Measurements from ENCODE around the gene IFNGR2. TPM values are rescaled to one million over a fixed set of nuclear protein-coding genes. Genes with fewer than 3 reads are reported as not detected.

Gene IFNGR2
- total RNA-seq, 1 experiment from 2014 or later, result 47.9 TPM

GRCh38 chr21:33441489-33442477, 38.6 kb downstream of the IFNGR2 start:
- CTCF ChIA-PET, result interaction anchor here (1.0 kb wide), 1 partner anchor 245 kb away, joined by 3 read pairs; no protein-coding TSS in a partner anchor
- H3K27me3 ChIP-seq (ENCODE audit: control insufficient read depth, insufficient read depth, low read length), result no peaks in the 10 kb centered on the region
- DNase-seq (ENCODE audit: low read depth, low spot score), result no peak
- no peaks in the 10 kb centered on the region for H3K4me1 ChIP-seq (ENCODE audit: control insufficient read depth, insufficient read depth, low read length)
- ATAC-seq, result no peak
- POLR2A ChIA-PET, result no interaction called here
- BruUV-seq (replicated peaks), result no TSS peak
- no peak overlapping the region for H3K4me3 ChIP-seq (ENCODE audit: low read depth in 2 of 2, low read length in 2 of 2)
- H3K9me3 ChIP-seq (ENCODE audit: control insufficient read depth, insufficient read depth, low read depth, low read length), result no peaks in the 10 kb centered on the region
- TF ChIP-seq REST (IDR thresholded peaks at IDR 0.05; ENCODE audit: insufficient read depth in 1 of 2, low read depth in 2 of 2, low read length in 1 of 2) (no peak), SIN3A (IDR thresholded peaks at IDR 0.05; ENCODE audit: borderline replicate concordance, insufficient read depth, low read depth, low read length) (no peak), POLR2AphosphoS5 (IDR thresholded peaks at IDR 0.05; ENCODE audit: low read depth, low read length) (no peak), CTCF (IDR thresholded peaks at IDR 0.05) (no peak), TCF7L2 (IDR thresholded peaks at IDR 0.05; ENCODE audit: low read depth, low read length) (no peak)
- intact Hi-C loops (cut with micrococcal nuclease; ENCODE audit: unreplicated experiment), result no loop called here
- in situ Hi-C loops (cut with HindIII; ENCODE audit: low pct_unique_long_range_greater_than_20kb, low sequenced_read_pairs), result no loop called here
- no peaks in the 10 kb centered on the region for H3K36me3 ChIP-seq (ENCODE audit: control insufficient read depth, insufficient read depth, low read length)
- no peak overlapping the region for H3K27ac ChIP-seq (ENCODE audit: low read length)

GRCh38 chr21:33443194-33443593, 40.0 kb downstream of the IFNGR2 start:
- Histone ChIP-seq H3K4me1 (ENCODE audit: control insufficient read depth, insufficient read depth, low read length) (no peaks in the 10 kb centered on the region), H3K27ac (ENCODE audit: low read length) (no peak overlapping the region), H3K9me3 (ENCODE audit: control insufficient read depth, insufficient read depth, low read depth, low read length) (no peaks in the 10 kb centered on the region), H3K4me3 (ENCODE audit: low read depth in 2 of 2, low read length in 2 of 2) (no peak overlapping the region), H3K27me3 (ENCODE audit: control insufficient read depth, insufficient read depth, low read length) (no peaks in the 10 kb centered on the region), H3K36me3 (ENCODE audit: control insufficient read depth, insufficient read depth, low read length) (no peaks in the 10 kb centered on the region)
- intact Hi-C loops (cut with micrococcal nuclease; ENCODE audit: unreplicated experiment) (no loop called here), in situ Hi-C loops (cut with HindIII; ENCODE audit: low pct_unique_long_range_greater_than_20kb, low sequenced_read_pairs) (no loop called here)
- ChIA-PET POLR2A (no interaction called here), CTCF (no interaction called here)
- no peak for TF ChIP-seq POLR2AphosphoS5 (IDR thresholded peaks at IDR 0.05; ENCODE audit: low read depth, low read length)
- no peak for TF ChIP-seq SIN3A (IDR thresholded peaks at IDR 0.05; ENCODE audit: borderline replicate concordance, insufficient read depth, low read depth, low read length)
- TF ChIP-seq CTCF (IDR thresholded peaks at IDR 0.05), result no peak
- no peak for TF ChIP-seq REST (IDR thresholded peaks at IDR 0.05; ENCODE audit: insufficient read depth in 1 of 2, low read depth in 2 of 2, low read length in 1 of 2)
- TF ChIP-seq TCF7L2 (IDR thresholded peaks at IDR 0.05; ENCODE audit: low read depth, low read length), result no peak
- no TSS peak for BruUV-seq (replicated peaks)
- DNase-seq (ENCODE audit: low read depth, low spot score) (no peak), ATAC-seq (no peak)
